Glutamatergic neuron (in vitro differentiated cells): Measurements from ENCODE around the gene PLEKHA7. TPM values are rescaled to one million over a fixed set of nuclear protein-coding genes. Genes with fewer than 3 reads are reported as not detected.

Experiments used
- DNase-seq: peaks from one replicate; pipeline ENCODE4 v3.0.0; 2022
- H3K27ac Mint-ChIP-seq: one replicate; pipeline ENCODE4 v1.8.0; 2020; ENCODE audit warnings: mild to moderate bottlenecking, mixed read lengths, inconsistent platforms; ENCODE audit not compliant: unreplicated experiment
- H3K27me3 Mint-ChIP-seq: one replicate; pipeline ENCODE4 v1.8.0; 2020; ENCODE audit warnings: mild to moderate bottlenecking, moderate library complexity, mixed read lengths, inconsistent platforms; ENCODE audit not compliant: unreplicated experiment
- H3K36me3 Mint-ChIP-seq: one replicate; pipeline ENCODE4 v1.8.0; 2020; ENCODE audit warnings: mild to moderate bottlenecking, mixed read lengths, inconsistent platforms; ENCODE audit not compliant: unreplicated experiment
- H3K4me1 Mint-ChIP-seq: one replicate; pipeline ENCODE4 v1.8.0; 2020; ENCODE audit warnings: mild to moderate bottlenecking, low read depth, mixed read lengths, inconsistent platforms; ENCODE audit not compliant: unreplicated experiment
- H3K4me3 Mint-ChIP-seq: one replicate; pipeline ENCODE4 v1.8.0; 2020; ENCODE audit warnings: mild to moderate bottlenecking, mixed read lengths, inconsistent platforms; ENCODE audit not compliant: unreplicated experiment
- H3K9me3 Mint-ChIP-seq: one replicate; pipeline ENCODE4 v1.8.0; 2020; ENCODE audit warnings: mild to moderate bottlenecking, moderate library complexity, mixed read lengths, inconsistent platforms; ENCODE audit not compliant: unreplicated experiment
- CTCF ChIP-seq: fragments of 200-600 bp; sonication (generic); IDR thresholded peaks from one replicate; pipeline ENCODE4 v1.5.0; 2021; ENCODE audit not compliant: partially characterized antibody, unreplicated experiment
- total RNA-seq: library from RNA; stranded (reverse); fragmentation: NEBNext Ultra II Directional; extraction: Animal tissue kit (Norgen Biotek cat#: 25700); gene quantifications from one replicate; pipeline ENCODE4 v1.2.1, GENCODE V29; 2021; ENCODE audit not compliant: unreplicated experiment

PLEKHA7 gene
- total RNA-seq, 1 donor from 2014 or later: 5.7 TPM

GRCh38 chr11:16926883-16927626, 87.2 kb downstream of the PLEKHA7 start:
- Mint-ChIP-seq H3K27ac (no peak overlapping the region), H3K4me1 (no peaks in the 10 kb centered on the region), H3K9me3 (no peaks in the 10 kb centered on the region), H3K27me3 (peaks cover 19% of the 10 kb centered on the region), H3K36me3 (peaks cover 4% of the 10 kb centered on the region), H3K4me3 (no peak overlapping the region)
- TF ChIP-seq CTCF: no peak
- no peak for DNase-seq

- DNase-seq: peak; percentile 63
- Mint-ChIP-seq H3K27ac (no peak overlapping the region), H3K9me3 (no peaks in the 10 kb centered on the region), H3K4me1 (no peaks in the 10 kb centered on the region), H3K4me3 (peak overlapping the region; percentile 86), H3K27me3 (peaks cover 19% of the 10 kb centered on the region), H3K36me3 (peaks cover 4% of the 10 kb centered on the region)
- TF ChIP-seq CTCF: no peak
Measured at GRCh38 chr11:16925561-16926065, 88.6 kb downstream of the PLEKHA7 start.

GRCh38 chr11:16924826-16925560, 89.2 kb downstream of the PLEKHA7 start:
- Mint-ChIP-seq H3K4me3 (peak overlapping the region; percentile 70), H3K27ac (no peak overlapping the region), H3K9me3 (no peaks in the 10 kb centered on the region), H3K36me3 (peaks cover 4% of the 10 kb centered on the region), H3K27me3 (peaks cover 20% of the 10 kb centered on the region), H3K4me1 (no peaks in the 10 kb centered on the region)
- DNase-seq: peak; percentile 51
- TF ChIP-seq CTCF: no peak

- DNase-seq: no peak
- no peak overlapping the region for H3K27ac Mint-ChIP-seq
- no peaks in the 10 kb centered on the region for H3K4me1 Mint-ChIP-seq
- peaks cover 20% of the 10 kb centered on the region for H3K27me3 Mint-ChIP-seq
- no peak for TF ChIP-seq CTCF
- H3K36me3 Mint-ChIP-seq: peaks cover 4% of the 10 kb centered on the region
- H3K9me3 Mint-ChIP-seq: no peaks in the 10 kb centered on the region
- peak overlapping the region; percentile 70 for H3K4me3 Mint-ChIP-seq
Measured at GRCh38 chr11:16924462-16924825, 89.8 kb downstream of the PLEKHA7 start.

GRCh38 chr11:16923987-16924386, 90.2 kb downstream of the PLEKHA7 start:
- H3K36me3 Mint-ChIP-seq: peaks cover 4% of the 10 kb centered on the region
- H3K27ac Mint-ChIP-seq: no peak overlapping the region
- H3K27me3 Mint-ChIP-seq: peaks cover 20% of the 10 kb centered on the region
- no peak for TF ChIP-seq CTCF
- no peak for DNase-seq
- no peaks in the 10 kb centered on the region for H3K4me1 Mint-ChIP-seq
- peak overlapping the region; percentile 70 for H3K4me3 Mint-ChIP-seq
- no peaks in the 10 kb centered on the region for H3K9me3 Mint-ChIP-seq
